Heart left ventricle (tissue), 13 donors: ENCODE data around the gene BST1.

Experiments used
- CTCF ChIP-seq, 12 donors: fragments of 200-600 bp; sonication (generic) in 4 of 12; IDR thresholded peaks; one replicate each; pipeline versions ENCODE4 v1.5.0 to v1.8.0; 2018 to 2022; ENCODE audit warnings: antibody characterized with exemption in 12 of 12, mild to moderate bottlenecking in 5 of 12
- POLR2A ChIP-seq, 2 donors: fragments of 450-650 bp; IDR thresholded peaks; one replicate each; pipeline ENCODE4 v1.6.1; 2017; ENCODE audit warnings: antibody characterized with exemption in 2 of 2, mild to moderate bottlenecking in 2 of 2, moderate library complexity in 2 of 2
- donor health status: ischemic (EF 13 %, LVEDD 7.1; RV severe dilation, severe dysfunction).
- donor health status: DM: no; HTN: yes; CAD: no.
- donor health status: DM: no; HTN: no; CAD: no.
- donor health status: ischemic (EF 25% LVEDD 6.9; RV normal size, moderate dysfunction).
- donor health status: ischemic (EF 25% LVEDD 5.7; RV mildly dilated, moderate dysfunction).
- donor health status: ischemic (EF 35%, LVEDD 5.7; RV mildly dilated, moderate dysfunction).
- donor health status: nonischemic (EF 11% LVEDD 7.7; RV severe dilation, severe dysfunction).
- donor health status: DM: yes; HTN: yes; CAD: no.
- donor health status: PGD.
- donor health status: ischemic (EF 29% LVEDD 5.4; RV normal size, mild dysfunction).
- donor health status: nonischemic (EF 23%, LVEDD 6.1; RV moderate dilation, normal function).

- TF ChIP-seq CTCF (IDR thresholded peaks at IDR 0.05) (no peak), POLR2A (IDR thresholded peaks at IDR 0.05) (no peak)
Observed at GRCh38 chr4:15735536-15735935, 32.7 kb downstream of the BST1 start.
